ENCODE results near the gene CCNI.

The CCNI gene

DNA sequence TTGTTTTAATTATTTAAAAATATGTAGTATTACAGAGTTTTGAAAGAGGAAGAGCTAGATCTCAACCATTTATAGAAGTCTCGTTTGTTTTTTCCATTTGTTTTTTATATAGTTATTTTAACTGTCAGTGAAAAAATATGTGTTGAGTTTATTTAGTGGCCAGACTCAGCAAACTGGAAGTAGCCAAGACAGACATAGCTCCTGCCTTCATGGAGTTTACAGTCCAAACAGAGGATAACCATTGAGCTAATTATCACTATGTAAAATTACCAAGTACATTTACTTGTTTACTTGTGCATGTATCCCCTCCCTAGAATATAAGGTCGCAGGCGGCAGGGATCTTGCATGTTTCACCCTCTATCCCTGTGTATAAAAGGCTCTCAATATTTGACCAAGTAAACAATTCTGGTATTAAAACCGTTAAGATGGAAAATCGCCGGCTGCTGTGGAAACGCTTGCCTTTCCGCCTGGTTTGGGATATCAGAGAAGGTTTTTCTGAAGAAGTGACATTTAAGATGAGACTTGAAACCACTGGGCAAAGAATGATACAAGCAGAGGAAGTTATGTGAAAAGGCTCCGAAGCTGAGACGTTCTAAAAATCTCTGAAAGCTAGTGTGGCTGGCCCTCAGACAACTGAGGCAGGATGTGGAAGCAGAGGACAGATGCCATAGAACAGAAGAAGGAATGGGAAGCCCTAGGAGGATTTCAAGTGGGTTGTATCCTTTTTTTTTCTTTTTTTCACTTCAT, 1.3 kb upstream of the CCNI start:
- TF ChIP-seq, protein P1, sequence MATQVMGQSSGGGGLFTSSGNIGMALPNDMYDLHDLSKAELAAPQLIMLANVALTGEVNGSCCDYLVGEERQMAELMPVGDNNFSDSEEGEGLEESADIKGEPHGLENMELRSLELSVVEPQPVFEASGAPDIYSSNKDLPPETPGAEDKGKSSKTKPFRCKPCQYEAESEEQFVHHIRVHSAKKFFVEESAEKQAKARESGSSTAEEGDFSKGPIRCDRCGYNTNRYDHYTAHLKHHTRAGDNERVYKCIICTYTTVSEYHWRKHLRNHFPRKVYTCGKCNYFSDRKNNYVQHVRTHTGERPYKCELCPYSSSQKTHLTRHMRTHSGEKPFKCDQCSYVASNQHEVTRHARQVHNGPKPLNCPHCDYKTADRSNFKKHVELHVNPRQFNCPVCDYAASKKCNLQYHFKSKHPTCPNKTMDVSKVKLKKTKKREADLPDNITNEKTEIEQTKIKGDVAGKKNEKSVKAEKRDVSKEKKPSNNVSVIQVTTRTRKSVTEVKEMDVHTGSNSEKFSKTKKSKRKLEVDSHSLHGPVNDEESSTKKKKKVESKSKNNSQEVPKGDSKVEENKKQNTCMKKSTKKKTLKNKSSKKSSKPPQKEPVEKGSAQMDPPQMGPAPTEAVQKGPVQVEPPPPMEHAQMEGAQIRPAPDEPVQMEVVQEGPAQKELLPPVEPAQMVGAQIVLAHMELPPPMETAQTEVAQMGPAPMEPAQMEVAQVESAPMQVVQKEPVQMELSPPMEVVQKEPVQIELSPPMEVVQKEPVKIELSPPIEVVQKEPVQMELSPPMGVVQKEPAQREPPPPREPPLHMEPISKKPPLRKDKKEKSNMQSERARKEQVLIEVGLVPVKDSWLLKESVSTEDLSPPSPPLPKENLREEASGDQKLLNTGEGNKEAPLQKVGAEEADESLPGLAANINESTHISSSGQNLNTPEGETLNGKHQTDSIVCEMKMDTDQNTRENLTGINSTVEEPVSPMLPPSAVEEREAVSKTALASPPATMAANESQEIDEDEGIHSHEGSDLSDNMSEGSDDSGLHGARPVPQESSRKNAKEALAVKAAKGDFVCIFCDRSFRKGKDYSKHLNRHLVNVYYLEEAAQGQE (IDR thresholded peaks at IDR 0.05; ENCODE audit: insufficient replicate concordance, low read depth), result no peak
- TF ChIP-seq GABPA (IDR thresholded peaks at IDR 0.05; ENCODE audit: low read depth), result no peak
- TF ChIP-seq SPI1 (IDR thresholded peaks at IDR 0.05; ENCODE audit: borderline replicate concordance, low read depth), result no peak
- TF ChIP-seq, protein P2, sequence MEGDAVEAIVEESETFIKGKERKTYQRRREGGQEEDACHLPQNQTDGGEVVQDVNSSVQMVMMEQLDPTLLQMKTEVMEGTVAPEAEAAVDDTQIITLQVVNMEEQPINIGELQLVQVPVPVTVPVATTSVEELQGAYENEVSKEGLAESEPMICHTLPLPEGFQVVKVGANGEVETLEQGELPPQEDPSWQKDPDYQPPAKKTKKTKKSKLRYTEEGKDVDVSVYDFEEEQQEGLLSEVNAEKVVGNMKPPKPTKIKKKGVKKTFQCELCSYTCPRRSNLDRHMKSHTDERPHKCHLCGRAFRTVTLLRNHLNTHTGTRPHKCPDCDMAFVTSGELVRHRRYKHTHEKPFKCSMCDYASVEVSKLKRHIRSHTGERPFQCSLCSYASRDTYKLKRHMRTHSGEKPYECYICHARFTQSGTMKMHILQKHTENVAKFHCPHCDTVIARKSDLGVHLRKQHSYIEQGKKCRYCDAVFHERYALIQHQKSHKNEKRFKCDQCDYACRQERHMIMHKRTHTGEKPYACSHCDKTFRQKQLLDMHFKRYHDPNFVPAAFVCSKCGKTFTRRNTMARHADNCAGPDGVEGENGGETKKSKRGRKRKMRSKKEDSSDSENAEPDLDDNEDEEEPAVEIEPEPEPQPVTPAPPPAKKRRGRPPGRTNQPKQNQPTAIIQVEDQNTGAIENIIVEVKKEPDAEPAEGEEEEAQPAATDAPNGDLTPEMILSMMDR (IDR thresholded peaks at IDR 0.05; ENCODE audit: insufficient read depth, low read length), result no peak
- no peak for TF ChIP-seq POLR2AphosphoS5 (IDR thresholded peaks at IDR 0.05; ENCODE audit: low read depth)
- Histone ChIP-seq H3K4me3 (replicated peaks; ENCODE audit: insufficient read depth, low read length) (peak overlapping the region; percentile 54), H3K27me3 (ENCODE audit: insufficient read depth, poor library complexity, severe bottlenecking) (no peaks in the 10 kb centered on the region), H3K27ac (replicated peaks) (peak overlapping the region; percentile 100)
- DNase-seq (ENCODE audit: low read depth in 1 of 2, low spot score in 1 of 2), result no peak

DNA sequence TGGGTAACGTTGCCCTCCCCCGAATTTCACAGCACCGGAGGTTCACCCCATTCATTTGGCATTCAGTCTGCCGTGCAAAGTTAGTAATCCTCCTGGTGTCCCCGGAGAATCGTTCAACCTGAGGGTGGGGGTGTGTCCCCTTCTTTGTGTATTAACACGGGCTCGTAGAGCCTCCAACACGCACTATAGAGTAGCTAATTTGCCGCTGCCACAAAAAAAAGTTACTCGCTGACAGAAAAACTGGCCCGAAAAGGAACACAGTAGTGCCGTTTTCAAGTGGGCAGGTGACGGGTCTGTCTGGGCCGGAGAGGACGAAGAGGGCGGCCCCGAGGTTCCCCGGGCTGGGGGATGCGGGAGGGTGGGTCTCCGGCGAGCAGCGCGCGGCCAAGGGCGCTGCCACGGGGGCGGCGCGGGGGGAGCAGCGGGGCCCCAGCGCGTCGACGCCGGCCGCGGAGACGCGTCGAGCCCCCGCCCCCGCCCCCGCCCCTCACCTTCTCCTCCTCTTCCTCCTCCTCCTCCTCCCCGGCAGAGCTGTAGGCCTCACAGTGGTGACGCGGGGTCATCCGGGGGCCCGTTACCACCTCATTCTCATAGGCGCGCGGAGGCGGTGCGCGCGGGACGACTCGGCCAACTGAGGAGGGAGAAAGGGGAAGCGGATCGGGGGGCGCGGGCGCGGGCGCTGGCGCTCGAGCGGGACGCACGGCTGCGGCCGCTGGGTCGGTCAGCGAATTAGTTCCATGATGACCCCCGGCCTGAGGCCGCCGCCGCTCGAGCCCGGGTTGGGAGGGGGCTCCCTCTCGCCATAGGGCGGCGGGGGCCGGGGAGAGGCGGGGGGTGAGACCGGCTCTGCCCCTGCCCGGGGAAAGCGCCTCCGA, 571 bp downstream of the CCNI start:
- Histone ChIP-seq H3K27ac (replicated peaks) (peak overlapping the region; percentile 100), H3K27me3 (ENCODE audit: insufficient read depth, poor library complexity, severe bottlenecking) (no peaks in the 10 kb centered on the region), H3K4me3 (replicated peaks; ENCODE audit: insufficient read depth, low read length) (peak overlapping the region; percentile 54)
- DNase-seq (ENCODE audit: low read depth in 1 of 2, low spot score in 1 of 2), result peak; percentile 66 to 87
- TF ChIP-seq, protein P1 (IDR thresholded peaks at IDR 0.05; ENCODE audit: insufficient replicate concordance, low read depth), result no peak
- peak; percentile 88 for TF ChIP-seq SPI1 (IDR thresholded peaks at IDR 0.05; ENCODE audit: borderline replicate concordance, low read depth)
- TF ChIP-seq POLR2AphosphoS5 (IDR thresholded peaks at IDR 0.05; ENCODE audit: low read depth), result no peak
- TF ChIP-seq, protein P2 (IDR thresholded peaks at IDR 0.05; ENCODE audit: insufficient read depth, low read length), result no peak

DNA sequence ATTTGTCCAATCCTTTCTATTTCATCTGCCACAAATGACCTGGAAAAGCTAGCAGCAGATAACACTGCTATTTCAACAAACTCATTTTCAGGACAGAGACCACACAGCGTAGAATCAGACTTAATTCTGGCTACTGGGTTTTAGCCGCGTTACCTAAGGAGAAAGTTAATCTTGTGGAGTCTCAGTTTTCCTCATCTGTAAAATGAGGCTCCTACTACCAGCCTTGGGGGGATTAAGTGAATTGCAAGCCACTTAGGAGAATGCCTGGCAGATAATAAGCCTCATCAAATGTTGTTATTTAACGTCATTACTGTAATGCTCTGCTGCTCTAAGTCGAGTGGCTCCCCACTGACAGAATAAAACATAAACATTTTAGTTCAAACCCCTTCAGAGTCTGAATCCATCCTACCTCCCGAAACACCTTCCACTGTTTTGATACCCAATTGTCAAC, 1.4 kb downstream of the CCNI start:
- H3K27ac ChIP-seq (replicated peaks), result peak overlapping the region; percentile 33
- H3K4me3 ChIP-seq (replicated peaks; ENCODE audit: insufficient read depth, low read length), result peak overlapping the region; percentile 54
- TF ChIP-seq, protein P1 (IDR thresholded peaks at IDR 0.05; ENCODE audit: insufficient replicate concordance, low read depth), result no peak
- H3K27me3 ChIP-seq (ENCODE audit: insufficient read depth, poor library complexity, severe bottlenecking), result no peaks in the 10 kb centered on the region
- DNase-seq (ENCODE audit: low read depth in 1 of 2, low spot score in 1 of 2), result no peak
